ENCODE results near the gene PSTPIP1. TPM values are rescaled to one million over a fixed set of nuclear protein-coding genes. Genes with fewer than 3 reads are reported as not detected.

PSTPIP1 gene
- total and polyA plus RNA-seq, 4 donors: 12.4 to 39.6 (median 20.6) TPM

DNA sequence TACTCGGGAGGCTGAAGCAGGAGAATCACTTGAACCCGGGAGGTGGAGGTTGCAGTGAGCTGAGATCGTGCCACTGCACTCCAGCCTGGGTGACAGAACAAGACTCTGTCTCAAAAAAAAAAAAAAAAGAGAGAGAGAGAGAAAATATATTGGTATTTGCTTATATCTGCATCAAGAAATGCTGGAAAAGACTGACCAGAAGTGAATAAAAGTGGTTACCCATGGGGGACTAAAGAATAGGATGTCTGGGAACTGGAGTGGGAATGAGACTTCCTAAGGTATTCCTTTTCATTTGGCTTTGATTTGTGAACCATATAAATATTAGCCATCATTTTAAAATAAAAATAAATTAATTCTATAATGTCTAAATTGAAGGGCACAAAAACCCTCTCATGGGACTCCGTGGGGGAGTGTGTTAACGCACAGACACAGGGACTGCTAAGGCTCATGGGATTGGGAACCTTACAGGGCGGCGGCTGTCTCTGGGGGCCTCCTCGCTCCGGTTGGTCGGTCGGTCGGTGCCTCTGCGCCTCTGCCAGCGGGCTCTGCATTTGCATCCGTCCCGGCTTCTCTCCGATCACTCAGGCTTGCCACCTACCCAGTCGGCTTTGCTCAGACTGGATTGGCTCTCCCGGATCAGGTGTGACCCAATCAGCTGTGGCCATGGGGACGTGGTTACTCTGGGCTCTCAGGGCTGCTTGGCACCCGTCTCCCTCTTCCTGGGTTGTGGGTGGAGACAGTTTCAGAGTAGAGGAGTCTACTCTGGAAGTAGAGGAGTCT lies 88.6 kb downstream of the PSTPIP1 start:
- no peaks in the 10 kb centered on the region for H3K36me3 ChIP-seq (ENCODE audit: control insufficient read depth in 4 of 4, insufficient read depth in 4 of 4, low read length in 4 of 4)
- peak overlapping the region in 1 of 2 donors; percentile 13 for H3K27ac ChIP-seq (ENCODE audit: low read depth in 1 of 2, low read length in 1 of 2)
- peaks cover 0 to 12% (median 0%) of the 10 kb centered on the region in 5 donors for H3K4me1 ChIP-seq (ENCODE audit: control insufficient read depth in 5 of 5, insufficient read depth in 5 of 5, low read length in 5 of 5)
- H3K4me3 ChIP-seq: no peak overlapping the region
- TF ChIP-seq, protein P1, sequence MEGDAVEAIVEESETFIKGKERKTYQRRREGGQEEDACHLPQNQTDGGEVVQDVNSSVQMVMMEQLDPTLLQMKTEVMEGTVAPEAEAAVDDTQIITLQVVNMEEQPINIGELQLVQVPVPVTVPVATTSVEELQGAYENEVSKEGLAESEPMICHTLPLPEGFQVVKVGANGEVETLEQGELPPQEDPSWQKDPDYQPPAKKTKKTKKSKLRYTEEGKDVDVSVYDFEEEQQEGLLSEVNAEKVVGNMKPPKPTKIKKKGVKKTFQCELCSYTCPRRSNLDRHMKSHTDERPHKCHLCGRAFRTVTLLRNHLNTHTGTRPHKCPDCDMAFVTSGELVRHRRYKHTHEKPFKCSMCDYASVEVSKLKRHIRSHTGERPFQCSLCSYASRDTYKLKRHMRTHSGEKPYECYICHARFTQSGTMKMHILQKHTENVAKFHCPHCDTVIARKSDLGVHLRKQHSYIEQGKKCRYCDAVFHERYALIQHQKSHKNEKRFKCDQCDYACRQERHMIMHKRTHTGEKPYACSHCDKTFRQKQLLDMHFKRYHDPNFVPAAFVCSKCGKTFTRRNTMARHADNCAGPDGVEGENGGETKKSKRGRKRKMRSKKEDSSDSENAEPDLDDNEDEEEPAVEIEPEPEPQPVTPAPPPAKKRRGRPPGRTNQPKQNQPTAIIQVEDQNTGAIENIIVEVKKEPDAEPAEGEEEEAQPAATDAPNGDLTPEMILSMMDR (IDR thresholded peaks at IDR 0.05; ENCODE audit: control extremely low read depth, extremely low read depth): no peak
- H3K9ac ChIP-seq (ENCODE audit: insufficient read depth in 1 of 2, low read length in 2 of 2): peak overlapping the region in 1 of 2 donors; percentile 42
- peak; percentile 94 for ATAC-seq (ENCODE audit: insufficient read depth, low FRiP score)
- DNase-seq: peak; percentile 72 to 81 (median 74)
- WGBS, 2 donors: 11 to 16% methylated on average over 21 of the region's 21 CpGs
- H3K9me3 ChIP-seq (ENCODE audit: control insufficient read depth in 4 of 4, insufficient read depth in 3 of 4, low read length in 3 of 4): no peaks in the 10 kb centered on the region
- H3K27me3 ChIP-seq (ENCODE audit: control insufficient read depth in 3 of 3, insufficient read depth in 3 of 3, low read length in 2 of 3): no peaks in the 10 kb centered on the region

GRCh38 chr15:77084436-77084835 lies 89.5 kb downstream of the PSTPIP1 start:
- H3K9ac ChIP-seq (ENCODE audit: insufficient read depth in 1 of 2, low read length in 2 of 2): no peak overlapping the region
- H3K9me3 ChIP-seq (ENCODE audit: control insufficient read depth in 4 of 4, insufficient read depth in 3 of 4, low read length in 3 of 4): no peaks in the 10 kb centered on the region
- H3K27me3 ChIP-seq (ENCODE audit: control insufficient read depth in 3 of 3, insufficient read depth in 3 of 3, low read length in 2 of 3): no peaks in the 10 kb centered on the region
- no peaks in the 10 kb centered on the region for H3K36me3 ChIP-seq (ENCODE audit: control insufficient read depth in 4 of 4, insufficient read depth in 4 of 4, low read length in 4 of 4)
- no peak for DNase-seq
- no peak overlapping the region for H3K4me3 ChIP-seq
- no peak overlapping the region for H3K27ac ChIP-seq (ENCODE audit: low read depth in 1 of 2, low read length in 1 of 2)
- TF ChIP-seq, protein P1 (IDR thresholded peaks at IDR 0.05; ENCODE audit: control extremely low read depth, extremely low read depth): no peak
- peaks cover 0 to 12% (median 0%) of the 10 kb centered on the region in 5 donors for H3K4me1 ChIP-seq (ENCODE audit: control insufficient read depth in 5 of 5, insufficient read depth in 5 of 5, low read length in 5 of 5)
- 92 to 94% methylated on average over 8 of the region's 8 CpGs for WGBS, 2 donors
- no peak for ATAC-seq (ENCODE audit: insufficient read depth, low FRiP score)

DNA sequence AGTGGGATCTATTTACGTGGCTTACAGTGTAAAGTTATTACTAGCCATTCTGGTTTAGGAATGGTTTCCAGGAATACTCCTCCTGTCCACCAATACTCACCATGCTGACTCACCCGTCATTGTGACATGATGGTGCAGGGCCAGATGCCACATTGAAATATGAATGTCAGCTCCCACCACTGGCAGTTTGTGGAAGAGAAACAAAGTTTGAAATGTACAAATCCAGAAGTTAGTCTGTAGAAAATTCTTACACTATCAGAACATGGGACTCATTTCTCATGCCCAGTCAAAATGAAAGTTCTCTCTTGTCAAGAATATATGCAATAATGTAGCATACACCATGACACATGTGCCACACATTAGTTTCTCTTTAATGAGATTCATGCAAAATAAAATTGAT lies 90.4 kb downstream of the PSTPIP1 start:
- Histone ChIP-seq H3K36me3 (ENCODE audit: control insufficient read depth in 4 of 4, insufficient read depth in 4 of 4, low read length in 4 of 4) (no peaks in the 10 kb centered on the region), H3K9ac (ENCODE audit: insufficient read depth in 1 of 2, low read length in 2 of 2) (no peak overlapping the region), H3K27me3 (ENCODE audit: control insufficient read depth in 3 of 3, insufficient read depth in 3 of 3, low read length in 2 of 3) (no peaks in the 10 kb centered on the region), H3K4me1 (ENCODE audit: control insufficient read depth in 5 of 5, insufficient read depth in 5 of 5, low read length in 5 of 5) (peaks cover 0 to 12% (median 0%) of the 10 kb centered on the region in 5 donors), H3K9me3 (ENCODE audit: control insufficient read depth in 4 of 4, insufficient read depth in 3 of 4, low read length in 3 of 4) (no peaks in the 10 kb centered on the region), H3K4me3 (no peak overlapping the region), H3K27ac (ENCODE audit: low read depth in 1 of 2, low read length in 1 of 2) (no peak overlapping the region)
- 29 to 60% methylated on average over 2 of the region's 2 CpGs for WGBS, 2 donors
- ATAC-seq (ENCODE audit: insufficient read depth, low FRiP score) (no peak), DNase-seq (no peak)
- TF ChIP-seq, protein P1 (IDR thresholded peaks at IDR 0.05; ENCODE audit: control extremely low read depth, extremely low read depth): no peak

Small RNAs within 50 kb of the gene (small RNA-seq; reads per million reads assigned to genes)
- gene RN7SL278P (ENCODE audit: low replicate concordance): not detected

Other genes with a start within 250 kb of the PSTPIP1 start
- 10 to 100 TPM; 32.0 to 40.2 TPM for gene SCAPER, start 89.8 kb upstream of the PSTPIP1 start, total RNA-seq
- 1 to 10 TPM; 3.9 to 7.1 TPM for gene SCAPER, start 89.8 kb upstream of the PSTPIP1 start, polyA plus RNA-seq
- 10 to 100 TPM; 34.9 to 66.1 TPM for gene RCN2, start 63.4 kb upstream of the PSTPIP1 start, total RNA-seq
- gene RCN2, start 63.4 kb upstream of the PSTPIP1 start, polyA plus RNA-seq: 10 to 100 TPM; 28.7 to 33.4 TPM
- 100 to 1,000 TPM; 339 to 494 TPM for gene TSPAN3, start 76.0 kb downstream of the PSTPIP1 start, total RNA-seq
- gene TSPAN3, start 76.0 kb downstream of the PSTPIP1 start, polyA plus RNA-seq: 100 to 1,000 TPM; 428 to 472 TPM